ENCODE results near the gene TMEM256.

TMEM256 gene

GRCh38 chr17:7380855-7381683, 22.8 kb downstream of the TMEM256 start, which contains the start of gene TNK1:
Gene TNK1, plus strand, starts transcription at chr17:7381089. Its CDS starts 1,838 bp downstream, at chr17:7382927.
- Histone ChIP-seq H3K4me2 (ENCODE audit: low read depth, low read length, poor library complexity, severe bottlenecking) (no peak within 1 kb of the TSS), H3K9me2 (replicated peaks; ENCODE audit: insufficient read depth, low read length) (no peaks in the 10 kb centered on the region), H2AFZ (ENCODE audit: low read depth, low read length, severe bottlenecking) (no peak within 1 kb of the TSS), H3K27ac (ENCODE audit: low read depth, low read length) (no peak within 1 kb of the TSS), H3F3A (ENCODE audit: insufficient read depth) (no peaks in the 10 kb centered on the region), H3K36me3 (ENCODE audit: low read length) (no peaks in the 10 kb centered on the region), H3K79me2 (ENCODE audit: insufficient read depth, low read length) (no peaks in the 10 kb centered on the region), H3K9ac (ENCODE audit: low read length) (no peak within 1 kb of the TSS), H4K20me1 (ENCODE audit: low read depth, low read length) (no peaks in the 10 kb centered on the region), H3K27me3 (ENCODE audit: low read length) (no peaks in the 10 kb centered on the region), H3K4me3 (ENCODE audit: insufficient read depth, low read length, poor library complexity, severe bottlenecking) (no peak within 1 kb of the TSS), H3K9me3 (ENCODE audit: insufficient read depth, low read length) (peaks cover 9% of the 10 kb centered on the region; the same call in 1 of the 2 replicates)
- TF ChIP-seq EZH2phosphoT487 (conservative IDR thresholded peaks at IDR 0.05; ENCODE audit: low read length) (no peak), CTCF (IDR thresholded peaks at IDR 0.05; ENCODE audit: insufficient read depth, low read length, poor library complexity, severe bottlenecking) (no peak)

- peaks cover 9% of the 10 kb centered on the region; the same call in 1 of the 2 replicates for H3K9me3 ChIP-seq (ENCODE audit: insufficient read depth, low read length)
- H3K27ac ChIP-seq (ENCODE audit: low read depth, low read length): no peak overlapping the region
- no peak for TF ChIP-seq CTCF (IDR thresholded peaks at IDR 0.05; ENCODE audit: insufficient read depth, low read length, poor library complexity, severe bottlenecking)
- TF ChIP-seq EZH2phosphoT487 (conservative IDR thresholded peaks at IDR 0.05; ENCODE audit: low read length): no peak
- H3K36me3 ChIP-seq (ENCODE audit: low read length): no peaks in the 10 kb centered on the region
- H3K9ac ChIP-seq (ENCODE audit: low read length): no peak overlapping the region
- no peaks in the 10 kb centered on the region for H3K79me2 ChIP-seq (ENCODE audit: insufficient read depth, low read length)
- no peak overlapping the region for H3K4me3 ChIP-seq (ENCODE audit: insufficient read depth, low read length, poor library complexity, severe bottlenecking)
- H2AFZ ChIP-seq (ENCODE audit: low read depth, low read length, severe bottlenecking): no peak overlapping the region
- H3K9me2 ChIP-seq (replicated peaks; ENCODE audit: insufficient read depth, low read length): no peaks in the 10 kb centered on the region
- no peaks in the 10 kb centered on the region for H4K20me1 ChIP-seq (ENCODE audit: low read depth, low read length)
- H3F3A ChIP-seq (ENCODE audit: insufficient read depth): no peaks in the 10 kb centered on the region
- H3K27me3 ChIP-seq (ENCODE audit: low read length): no peaks in the 10 kb centered on the region
- H3K4me2 ChIP-seq (ENCODE audit: low read depth, low read length, poor library complexity, severe bottlenecking): no peak overlapping the region
These were observed 23.6 kb downstream of the TMEM256 start for GRCh38 chr17:7380321-7380720.

GRCh38 chr17:7379134-7379533, 24.8 kb downstream of the TMEM256 start:
- Histone ChIP-seq H3K4me2 (ENCODE audit: low read depth, low read length, poor library complexity, severe bottlenecking) (no peak overlapping the region), H3K9me3 (ENCODE audit: insufficient read depth, low read length) (peaks cover 9% of the 10 kb centered on the region; the same call in 1 of the 2 replicates), H3K9ac (ENCODE audit: low read length) (no peak overlapping the region), H3K4me3 (ENCODE audit: insufficient read depth, low read length, poor library complexity, severe bottlenecking) (no peak overlapping the region), H2AFZ (ENCODE audit: low read depth, low read length, severe bottlenecking) (no peak overlapping the region), H3K27me3 (ENCODE audit: low read length) (no peaks in the 10 kb centered on the region), H3K36me3 (ENCODE audit: low read length) (no peaks in the 10 kb centered on the region), H3K27ac (ENCODE audit: low read depth, low read length) (no peak overlapping the region), H4K20me1 (ENCODE audit: low read depth, low read length) (no peaks in the 10 kb centered on the region), H3F3A (ENCODE audit: insufficient read depth) (no peaks in the 10 kb centered on the region), H3K79me2 (ENCODE audit: insufficient read depth, low read length) (no peaks in the 10 kb centered on the region), H3K9me2 (replicated peaks; ENCODE audit: insufficient read depth, low read length) (no peaks in the 10 kb centered on the region)
- TF ChIP-seq CTCF (IDR thresholded peaks at IDR 0.05; ENCODE audit: insufficient read depth, low read length, poor library complexity, severe bottlenecking): no peak
- TF ChIP-seq EZH2phosphoT487 (conservative IDR thresholded peaks at IDR 0.05; ENCODE audit: low read length): no peak

All from SU-DHL-6 (cell line).